C4-2B (cell line): ENCODE results near the gene ALKBH5.

Experiments used
- CTCF ChIP-seq: fragments of 450-650 bp; conservative IDR thresholded peaks from 2 replicates; pipeline ENCODE4 v1.5.1; 2017; ENCODE audit warnings: mild to moderate bottlenecking
- ZFX ChIP-seq: fragments of 450-650 bp; IDR thresholded peaks from 2 replicates; pipeline ENCODE4 v1.6.1; 2017

- TF ChIP-seq CTCF: no peak
- no peak for TF ChIP-seq ZFX
Observed at GRCh38 chr17:18235743-18236256, 52.2 kb downstream of the ALKBH5 start.
